ENCODE data around the gene ALPL. TPM values are rescaled to one million over a fixed set of nuclear protein-coding genes. Genes with fewer than 3 reads are reported as not detected.
"Not testable (repeated sequence)": the region's sequence is repeated elsewhere in the genome, so short reads cannot be mapped to it uniquely, and the experiment has no call there.

Gene ALPL
- total RNA-seq, 2 experiments from 2014 or later: not detected

DNA sequence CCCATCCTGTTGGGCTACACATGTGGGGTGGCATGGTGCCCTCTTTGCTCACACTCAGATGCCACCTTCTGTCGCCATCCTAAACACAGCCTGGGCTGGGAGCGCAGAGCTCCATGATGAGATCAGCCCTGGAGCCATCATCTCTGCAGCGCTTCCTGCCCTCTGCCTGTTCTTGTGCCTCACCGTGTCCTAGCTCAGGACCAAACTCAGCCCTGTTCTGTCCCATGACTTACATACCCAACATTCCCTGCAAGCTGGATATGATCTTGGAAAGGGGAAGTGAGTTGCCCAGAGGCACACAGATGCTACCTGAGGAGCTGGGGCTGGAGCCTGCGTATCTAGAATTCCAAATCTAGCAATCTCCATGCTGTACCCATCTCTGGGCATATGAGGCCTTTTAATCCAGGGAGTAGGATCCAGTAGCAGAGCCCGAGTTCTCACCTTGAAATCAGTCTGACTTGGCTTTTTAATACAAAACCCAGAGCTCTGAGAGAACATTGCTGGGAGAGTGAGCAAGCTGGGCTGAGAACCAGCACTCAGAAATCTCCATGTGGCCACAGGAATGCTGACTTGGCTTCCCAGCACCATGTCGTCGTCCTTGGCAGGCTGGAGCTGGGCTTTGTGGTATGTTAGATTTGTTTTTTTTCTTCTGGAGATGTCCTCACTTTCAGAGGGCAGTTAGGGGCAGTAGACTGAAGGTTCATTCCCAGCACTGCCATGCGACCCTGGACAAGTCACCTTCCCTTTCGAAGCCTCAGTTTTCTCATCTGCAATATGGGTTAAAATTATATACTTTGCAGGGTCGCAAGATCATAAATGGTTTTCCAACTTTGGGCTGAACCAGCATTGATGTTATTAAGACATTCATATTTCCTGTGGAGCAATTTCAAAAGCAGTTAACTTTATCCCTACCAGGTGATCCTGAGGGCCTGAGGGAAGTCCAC lies 2.6 kb downstream of the ALPL start:
- peaks cover 45% of the 10 kb centered on the region for H3K27me3 Mint-ChIP-seq
- ChIA-PET POLR2A (no interaction called here), CTCF (interaction anchor here (1.3 kb wide), 1 partner anchor 11 kb away, joined by 3 read pairs; no protein-coding TSS in a partner anchor)
- no peak for DNase-seq
- no peaks in the 10 kb centered on the region for H3K36me3 Mint-ChIP-seq (ENCODE audit: low read depth)
- no peaks in the 10 kb centered on the region for H3K9me3 Mint-ChIP-seq
- no peak overlapping the region for H3K4me3 Mint-ChIP-seq
- H3K27ac Mint-ChIP-seq: no peak overlapping the region
- H3K4me1 Mint-ChIP-seq: peaks cover 6% of the 10 kb centered on the region

DNA sequence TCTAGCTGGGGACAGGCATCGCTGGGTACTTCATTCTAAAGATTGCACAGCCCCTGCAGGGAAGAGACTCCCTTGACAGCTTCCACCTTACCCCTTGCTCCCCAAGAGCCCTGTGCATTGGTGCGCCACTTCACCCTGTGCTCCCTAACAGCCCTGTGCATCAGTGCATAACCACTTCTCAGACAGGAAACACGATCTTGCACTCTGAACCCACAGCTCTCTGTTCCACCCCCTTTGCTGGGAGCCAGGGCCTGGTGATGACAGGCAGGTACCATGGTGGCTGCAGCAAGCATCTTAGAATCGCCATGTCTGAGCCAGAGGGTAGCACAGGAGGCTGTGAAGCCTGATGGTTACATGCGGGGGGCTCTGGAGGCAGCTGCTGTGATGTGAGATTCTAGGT lies 5.0 kb downstream of the ALPL start:
- H3K9me3 Mint-ChIP-seq: no peaks in the 10 kb centered on the region
- no peak for DNase-seq
- no peak overlapping the region for H3K4me3 Mint-ChIP-seq
- H3K36me3 Mint-ChIP-seq (ENCODE audit: low read depth): no peaks in the 10 kb centered on the region
- peaks cover 28% of the 10 kb centered on the region for H3K27me3 Mint-ChIP-seq
- ChIA-PET POLR2A (no interaction called here), CTCF (interaction anchor here (0.6 kb wide), 1 partner anchor 551 kb away, joined by 3 read pairs; no protein-coding TSS in a partner anchor)
- no peak overlapping the region for H3K27ac Mint-ChIP-seq
- H3K4me1 Mint-ChIP-seq: peaks cover 2% of the 10 kb centered on the region

DNA sequence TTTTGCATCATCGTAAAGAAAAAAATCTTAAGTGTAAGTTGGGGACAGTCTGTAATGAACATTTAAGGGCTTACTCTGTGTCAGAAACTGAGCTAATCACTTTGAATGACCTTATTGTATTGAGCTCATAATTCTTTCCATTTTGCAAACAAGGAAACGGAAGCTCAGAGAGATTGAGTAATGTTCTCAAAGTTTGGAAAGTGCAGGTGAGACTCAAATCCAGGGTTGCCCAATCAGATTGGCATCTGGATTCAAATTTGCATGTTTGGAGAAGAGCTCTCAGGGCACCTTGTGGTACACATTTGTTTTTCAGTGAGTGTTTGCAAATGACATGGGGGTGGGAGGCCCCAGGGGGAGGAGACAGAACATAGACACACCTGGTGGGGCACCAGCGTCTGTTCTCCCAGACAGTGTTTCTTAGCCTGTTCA lies 8.0 kb downstream of the ALPL start:
- Mint-ChIP-seq H3K36me3 (ENCODE audit: low read depth) (no peaks in the 10 kb centered on the region), H3K27me3 (peaks cover 7% of the 10 kb centered on the region), H3K4me1 (no peaks in the 10 kb centered on the region), H3K27ac (no peak overlapping the region), H3K9me3 (no peaks in the 10 kb centered on the region), H3K4me3 (no peak overlapping the region)
- DNase-seq: no peak
- ChIA-PET CTCF (no interaction called here), POLR2A (no interaction called here)

DNA sequence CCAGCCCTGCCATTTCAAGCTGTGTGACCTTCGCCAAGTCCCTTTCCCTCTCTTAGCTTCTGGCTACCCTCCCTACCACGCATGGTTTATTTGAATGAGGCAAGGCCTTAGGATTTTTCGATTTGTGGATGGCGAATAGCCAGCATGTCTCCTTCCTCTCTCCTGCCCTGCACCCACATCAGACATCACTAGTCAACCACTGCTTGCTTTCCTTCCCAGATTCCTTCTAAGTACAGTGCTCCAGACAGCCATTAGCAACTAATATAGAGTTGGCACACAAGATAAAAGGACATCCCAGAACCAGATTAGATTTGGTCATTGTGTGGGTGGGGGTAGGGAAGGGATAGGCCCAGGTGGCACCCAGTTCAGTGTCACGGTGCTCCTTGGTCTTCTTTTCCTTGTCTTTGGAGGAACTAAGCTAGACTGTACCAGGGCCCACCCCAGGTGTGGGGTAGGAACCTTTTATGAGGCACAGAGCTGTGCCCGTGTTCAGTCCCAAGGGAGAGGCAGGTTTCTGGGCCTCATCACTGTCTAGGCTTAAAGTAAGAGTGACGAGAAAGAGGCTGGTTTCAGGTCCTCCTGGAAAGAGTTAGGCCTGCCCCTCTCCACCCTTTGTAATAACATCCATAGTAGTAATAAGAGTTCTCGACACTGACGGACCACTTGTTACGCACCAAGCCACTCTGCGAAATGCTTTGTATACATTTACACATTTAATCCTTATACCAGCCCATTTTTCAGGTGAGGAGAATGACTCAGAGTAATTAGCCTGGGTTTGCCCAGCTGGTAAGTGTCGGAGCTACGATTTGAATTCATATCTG lies 8.6 kb downstream of the ALPL start:
- Mint-ChIP-seq H3K4me1 (no peaks in the 10 kb centered on the region), H3K27ac (no peak overlapping the region), H3K36me3 (ENCODE audit: low read depth) (no peaks in the 10 kb centered on the region), H3K9me3 (no peaks in the 10 kb centered on the region), H3K4me3 (no peak overlapping the region), H3K27me3 (peaks cover 4% of the 10 kb centered on the region)
- DNase-seq: no peak
- POLR2A ChIA-PET: no interaction called here
- CTCF ChIA-PET: no interaction called here

DNA sequence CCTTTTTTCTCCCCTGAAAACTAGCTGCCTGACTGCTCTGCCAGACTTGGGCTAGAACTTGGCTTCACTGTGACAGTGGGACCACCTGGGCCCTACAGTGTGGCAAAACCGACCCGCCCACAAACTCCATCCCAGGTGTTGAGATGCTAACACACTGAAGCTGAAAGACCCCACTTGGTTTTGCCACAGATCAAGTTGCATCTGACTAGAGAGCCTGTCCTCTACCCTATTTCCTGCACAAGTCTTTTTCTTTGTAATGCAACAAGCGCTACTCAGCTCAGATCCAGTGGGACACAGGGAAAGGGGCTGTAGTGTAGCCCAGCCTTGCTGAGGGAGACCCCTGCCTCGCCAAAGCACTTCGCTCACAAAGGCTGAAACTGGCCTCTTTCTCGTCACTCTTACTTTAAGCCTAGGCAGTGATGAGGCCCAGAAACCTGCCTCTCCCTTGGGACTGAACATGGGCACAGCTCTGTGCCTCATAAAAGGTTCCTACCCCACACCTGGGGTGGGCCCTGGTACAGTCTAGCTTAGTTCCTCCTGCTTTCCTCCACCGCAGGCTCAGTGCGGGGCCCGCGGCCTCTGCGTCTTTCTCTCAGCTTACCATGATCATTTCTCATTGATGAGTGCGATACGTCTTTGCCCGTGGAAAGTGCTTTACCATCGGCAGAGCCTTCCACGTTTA lies 9.7 kb downstream of the ALPL start:
- Mint-ChIP-seq H3K4me1 (no peaks in the 10 kb centered on the region), H3K27ac (no peak overlapping the region), H3K27me3 (no peaks in the 10 kb centered on the region), H3K4me3 (no peak overlapping the region), H3K36me3 (ENCODE audit: low read depth) (no peaks in the 10 kb centered on the region), H3K9me3 (no peaks in the 10 kb centered on the region)
- CTCF ChIA-PET: interaction anchor here (0.8 kb wide), 1 partner anchor 9 kb away, joined by 3 read pairs; no protein-coding TSS in a partner anchor
- DNase-seq: no peak
- POLR2A ChIA-PET: no interaction called here

DNA sequence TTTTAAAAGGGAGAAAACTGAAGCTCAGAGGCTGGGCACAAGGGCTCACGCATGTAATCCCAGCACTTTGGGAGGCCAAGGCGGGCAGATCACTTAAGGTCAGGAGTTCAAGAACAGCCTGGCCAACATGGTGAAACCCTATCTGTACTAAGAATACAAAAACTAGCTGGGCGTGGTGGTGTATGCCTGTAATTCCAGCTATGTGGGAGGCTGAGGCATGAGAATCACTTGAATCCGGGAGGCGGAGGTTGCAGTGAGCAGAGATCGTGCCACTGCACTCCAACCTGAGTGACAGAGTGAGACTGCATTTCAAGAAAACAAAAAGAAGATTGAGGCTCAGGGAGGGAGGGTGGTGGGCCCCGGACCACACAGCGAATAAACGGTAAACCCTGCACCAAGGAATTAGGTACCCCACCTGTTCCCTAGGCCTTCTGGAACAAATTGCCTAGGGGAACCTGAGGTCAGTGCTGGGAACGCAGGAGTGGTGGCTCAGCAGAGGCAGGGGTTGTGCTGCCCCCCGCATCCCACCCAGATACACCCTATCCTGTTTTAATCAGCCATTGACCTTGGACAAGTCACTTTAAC lies 10.4 kb downstream of the ALPL start:
- H3K4me3 Mint-ChIP-seq; H3K4me1 Mint-ChIP-seq; POLR2A ChIA-PET; DNase-seq; H3K9me3 Mint-ChIP-seq; H3K36me3 Mint-ChIP-seq (ENCODE audit: low read depth); H3K27me3 Mint-ChIP-seq; H3K27ac Mint-ChIP-seq: not testable (repeated sequence)
- CTCF ChIA-PET: interaction anchor here (0.8 kb wide), 1 partner anchor 10 kb away, joined by 3 read pairs; no protein-coding TSS in a partner anchor

DNA sequence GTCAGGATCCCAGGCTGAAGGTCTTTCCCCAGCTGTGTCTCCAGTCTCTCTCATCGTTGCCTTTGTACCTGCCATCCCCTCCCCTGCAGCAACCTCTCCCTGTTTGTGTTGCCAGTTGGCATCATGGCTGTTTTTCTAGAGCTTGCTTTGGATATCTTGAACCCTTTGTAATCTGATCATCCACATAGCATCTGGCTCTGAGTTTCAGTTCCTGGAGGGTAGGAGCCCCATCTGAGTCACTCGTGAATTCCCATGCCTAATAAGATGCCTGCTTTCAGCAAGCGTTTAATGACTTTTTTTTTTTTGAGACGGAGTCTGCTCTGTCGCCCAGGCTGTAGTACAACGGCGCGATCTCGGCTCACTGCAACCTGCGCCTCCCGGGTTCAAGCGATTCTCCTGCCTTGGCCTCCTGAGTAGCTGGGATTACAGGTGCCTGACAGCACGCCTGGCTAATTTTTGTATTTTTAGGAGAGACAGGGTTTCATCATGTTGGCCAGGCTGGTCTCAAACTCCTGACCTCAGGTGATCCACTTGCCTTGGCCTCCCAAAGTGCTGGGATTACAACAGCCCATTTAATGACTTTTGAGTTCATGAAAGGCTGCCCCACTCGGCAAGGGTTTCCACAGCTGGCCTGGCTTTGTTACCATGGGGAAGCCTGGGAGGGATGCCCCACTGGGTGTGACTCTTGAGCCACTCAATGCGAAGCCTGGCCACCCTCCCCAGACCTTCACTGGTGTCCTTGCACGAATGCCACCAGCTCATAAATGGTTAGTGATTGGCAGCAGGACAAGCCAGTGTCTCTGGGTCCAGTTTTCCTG lies 11.9 kb downstream of the ALPL start:
- Mint-ChIP-seq H3K27me3 (no peaks in the 10 kb centered on the region), H3K27ac (no peak overlapping the region), H3K4me3 (no peak overlapping the region), H3K4me1 (no peaks in the 10 kb centered on the region), H3K36me3 (ENCODE audit: low read depth) (no peaks in the 10 kb centered on the region), H3K9me3 (no peaks in the 10 kb centered on the region)
- POLR2A ChIA-PET: no interaction called here
- DNase-seq: no peak
- CTCF ChIA-PET: interaction anchor here (0.5 to 0.9 kb wide), 3 partner anchors 17 to 309 kb away, joined by 3 to 5 read pairs (median 5); no protein-coding TSS in a partner anchor

DNA sequence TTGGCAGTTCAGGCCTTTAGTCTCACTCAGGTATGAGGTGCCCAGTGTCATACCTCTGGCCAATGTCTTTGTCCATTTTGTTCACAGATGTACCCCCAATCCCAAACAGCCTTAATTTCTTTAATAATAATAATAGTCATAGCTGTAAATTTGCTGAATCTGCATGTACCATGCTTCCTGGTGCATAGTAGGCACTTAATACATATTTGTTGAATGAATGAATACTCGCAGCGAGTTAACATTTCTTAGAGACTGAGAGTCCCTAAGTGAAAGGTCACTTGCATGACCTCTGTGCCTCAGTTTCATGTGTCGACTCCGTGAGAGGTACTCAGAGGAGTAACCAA lies 12.5 kb downstream of the ALPL start:
- Mint-ChIP-seq H3K27me3 (peaks cover 2% of the 10 kb centered on the region), H3K4me1 (no peaks in the 10 kb centered on the region), H3K36me3 (ENCODE audit: low read depth) (no peaks in the 10 kb centered on the region), H3K9me3 (no peaks in the 10 kb centered on the region), H3K27ac (no peak overlapping the region), H3K4me3 (no peak overlapping the region)
- DNase-seq: no peak
- ChIA-PET POLR2A (no interaction called here), CTCF (interaction anchor here (0.6 to 1.7 kb wide), 3 partner anchors 11 to 289 kb away, joined by 3 to 4 read pairs (median 3); partner anchors contain the start of gene ALPL)

DNA sequence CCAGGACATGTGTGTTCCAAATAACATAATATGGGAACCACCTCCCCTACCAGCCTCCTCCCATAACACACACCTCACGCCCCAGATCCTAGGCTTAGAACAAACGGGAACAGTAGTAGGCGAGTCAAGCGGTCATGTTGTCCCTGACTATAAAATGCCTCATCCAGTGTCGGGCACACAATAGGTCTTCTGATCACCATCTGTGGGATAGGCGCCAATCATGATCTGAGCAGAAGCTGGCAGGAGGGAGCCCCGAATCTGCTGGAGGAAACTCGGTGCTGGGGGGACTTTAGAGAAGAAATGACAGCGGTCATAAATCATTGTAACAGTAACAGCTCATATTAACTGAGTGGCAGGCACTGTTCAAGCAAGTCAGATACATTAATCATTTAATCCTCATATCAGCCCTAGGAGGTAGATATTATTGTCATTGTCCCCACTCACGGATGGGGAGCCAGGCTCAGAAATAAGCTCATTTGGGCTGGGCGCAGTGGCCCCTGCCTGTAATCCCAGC lies 13.4 kb downstream of the ALPL start:
- Mint-ChIP-seq H3K27ac (no peak overlapping the region), H3K4me3 (no peak overlapping the region), H3K36me3 (ENCODE audit: low read depth) (no peaks in the 10 kb centered on the region), H3K9me3 (no peaks in the 10 kb centered on the region), H3K27me3 (peaks cover 3% of the 10 kb centered on the region), H3K4me1 (no peaks in the 10 kb centered on the region)
- POLR2A ChIA-PET: no interaction called here
- DNase-seq: no peak
- CTCF ChIA-PET: interaction anchor here (0.6 to 1.7 kb wide), 4 partner anchors 10 to 289 kb away, joined by 3 to 4 read pairs (median 3); partner anchors contain the start of gene ALPL

DNA sequence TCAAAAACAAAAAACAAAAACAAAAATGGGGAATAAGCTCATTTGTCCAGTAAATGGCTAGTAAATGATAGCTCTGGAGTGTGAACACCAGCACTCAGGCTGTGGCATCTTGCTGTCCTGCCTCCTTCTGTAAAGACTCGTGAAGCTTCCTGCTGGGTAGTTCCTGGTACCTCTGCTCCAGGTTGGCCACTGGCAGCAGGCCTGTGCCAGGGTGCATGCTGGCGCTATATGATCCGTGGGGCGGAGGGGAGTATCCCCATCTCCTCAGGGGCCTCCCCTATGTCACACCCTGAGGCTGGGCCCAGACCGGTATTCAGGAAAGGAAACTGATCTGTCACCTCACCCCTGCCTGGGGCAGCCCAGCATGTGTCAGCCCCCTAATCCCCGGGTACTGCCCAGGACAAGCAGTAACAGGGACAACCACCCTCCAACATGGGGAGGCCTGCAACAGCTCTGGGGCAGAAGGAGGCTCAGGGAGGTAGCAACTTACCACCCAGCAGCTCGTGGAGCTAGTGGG lies 14.1 kb downstream of the ALPL start:
- POLR2A ChIA-PET: no interaction called here
- CTCF ChIA-PET: interaction anchor here (0.7 to 1.7 kb wide), 2 partner anchors 13 to 14 kb away, joined by 3 read pairs; partner anchors contain the start of gene ALPL
- no peak for DNase-seq
- no peaks in the 10 kb centered on the region for H3K36me3 Mint-ChIP-seq (ENCODE audit: low read depth)
- no peaks in the 10 kb centered on the region for H3K9me3 Mint-ChIP-seq
- H3K27ac Mint-ChIP-seq: no peak overlapping the region
- no peaks in the 10 kb centered on the region for H3K4me1 Mint-ChIP-seq
- H3K4me3 Mint-ChIP-seq: no peak overlapping the region
- H3K27me3 Mint-ChIP-seq: peaks cover 3% of the 10 kb centered on the region

DNA sequence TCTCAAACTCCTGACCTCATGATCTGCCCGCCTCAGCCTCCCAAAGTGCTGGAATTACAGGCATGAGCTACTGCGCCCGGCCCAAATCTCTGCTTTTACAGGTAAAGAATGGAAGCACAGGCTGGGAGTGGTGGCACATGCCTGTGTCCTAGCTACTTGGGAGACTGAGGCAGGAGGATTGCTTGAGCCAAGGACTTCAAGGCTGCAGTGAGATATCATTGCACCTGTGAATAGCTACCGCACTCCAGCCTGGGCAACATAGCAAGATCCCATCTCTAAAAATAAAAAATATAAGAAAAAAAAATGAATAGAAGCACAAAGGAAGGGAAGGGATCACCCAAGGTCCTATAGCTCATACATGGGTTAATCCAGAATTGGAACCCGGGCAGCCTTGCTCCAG lies 15.0 kb downstream of the ALPL start:
- no peak for DNase-seq
- Mint-ChIP-seq H3K27me3 (peaks cover 3% of the 10 kb centered on the region), H3K9me3 (no peaks in the 10 kb centered on the region), H3K36me3 (ENCODE audit: low read depth) (no peaks in the 10 kb centered on the region), H3K27ac (no peak overlapping the region), H3K4me1 (no peaks in the 10 kb centered on the region), H3K4me3 (no peak overlapping the region)
- POLR2A ChIA-PET: no interaction called here
- CTCF ChIA-PET: no interaction called here

All from activated CD4-positive, alpha-beta T cell treated with anti-CD3 and anti-CD28 coated beads, Interleukin-2, amount 10 ng/mL, durations not matched to agents 7 days and 5 days (primary cell).